Esophagus muscularis mucosa (tissue), 4 donors: ENCODE data around the gene CRIP2.

Experiments
- CTCF ChIP-seq, 3 experiments: fragments of 200-600 bp in 2 of 3; fragments of 450-650 bp in 1 of 3; sonication (generic) in 2 of 3; IDR thresholded peaks; one replicate each; pipeline ENCODE4 v1.5.1; 2017 to 2019; ENCODE audit warnings: antibody characterized with exemption in 3 of 3, mild to moderate bottlenecking in 2 of 3, moderate library complexity in 1 of 3
- EP300 ChIP-seq: sonication (generic); formaldehyde crosslinking; IDR thresholded peaks from one replicate; pipeline ENCODE4 v1.6.1; 2017; ENCODE audit warnings: antibody characterized with exemption
- POLR2A ChIP-seq: fragments of 450-650 bp; IDR thresholded peaks from one replicate; pipeline ENCODE4 v1.6.1; 2017; ENCODE audit warnings: antibody characterized with exemption, moderate library complexity, mild to moderate bottlenecking, low read depth

DNA sequence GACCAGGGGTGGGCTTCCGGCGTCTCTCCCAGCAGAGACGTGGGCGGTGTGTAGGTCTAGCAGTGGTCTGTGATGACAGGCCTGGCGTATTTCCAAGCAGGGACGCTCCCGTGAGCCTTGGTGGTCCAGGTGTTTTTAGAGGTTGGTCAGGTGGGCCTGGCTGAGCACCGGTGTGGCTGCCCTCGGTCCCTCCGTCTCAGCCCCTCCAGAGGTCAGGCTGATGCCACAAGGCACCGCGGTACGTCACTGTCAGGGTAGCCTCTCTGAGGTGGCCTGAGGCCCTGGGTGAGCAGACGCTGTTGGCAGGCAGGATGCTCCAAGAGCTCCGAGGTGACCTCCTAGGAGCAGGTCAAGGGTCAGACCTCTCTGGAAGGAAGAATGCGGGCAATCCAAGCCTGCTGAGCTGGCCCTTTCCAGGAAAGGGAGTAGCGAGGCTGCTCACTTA lies 41.4 kb upstream of the CRIP2 start:
- no peak for TF ChIP-seq CTCF (IDR thresholded peaks at IDR 0.05)
- no peak for TF ChIP-seq EP300
- no peak for TF ChIP-seq POLR2A
